Adipose tissue (tissue), 3 donors: ENCODE results near the gene UTS2. TPM values are rescaled to one million over a fixed set of nuclear protein-coding genes. Genes with fewer than 3 reads are reported as not detected.

Source experiments
- H3K27ac ChIP-seq: one replicate; pipeline ENCODE4 v1.5.1; 2013; ENCODE audit warnings: low read depth, low read length
- WGBS, 3 donors: extraction: QIAGEN DNeasy Blood & Tissue Kit; methylation state at CpG; one replicate each; pipeline ENCODE4 v1.1.7; 2013; 5-methylcytosine and 5-hydroxymethylcytosine counted together
- polyA plus RNA-seq, 3 donors: library from polyadenylated mRNA; stranded (reverse); fragments of 200-250 nt; gene quantifications; one replicate each; pipeline ENCODE4 v1.2.3, GENCODE V29; 2013
- donor health status: healthy with polysubstance abuse.
- donor health status: Bipolar disorder and iron deficiency.
- donor health status: healthy.

The UTS2 gene
- polyA plus RNA-seq, 3 donors, result 0.08 to 0.54 (median 0.22) TPM

DNA sequence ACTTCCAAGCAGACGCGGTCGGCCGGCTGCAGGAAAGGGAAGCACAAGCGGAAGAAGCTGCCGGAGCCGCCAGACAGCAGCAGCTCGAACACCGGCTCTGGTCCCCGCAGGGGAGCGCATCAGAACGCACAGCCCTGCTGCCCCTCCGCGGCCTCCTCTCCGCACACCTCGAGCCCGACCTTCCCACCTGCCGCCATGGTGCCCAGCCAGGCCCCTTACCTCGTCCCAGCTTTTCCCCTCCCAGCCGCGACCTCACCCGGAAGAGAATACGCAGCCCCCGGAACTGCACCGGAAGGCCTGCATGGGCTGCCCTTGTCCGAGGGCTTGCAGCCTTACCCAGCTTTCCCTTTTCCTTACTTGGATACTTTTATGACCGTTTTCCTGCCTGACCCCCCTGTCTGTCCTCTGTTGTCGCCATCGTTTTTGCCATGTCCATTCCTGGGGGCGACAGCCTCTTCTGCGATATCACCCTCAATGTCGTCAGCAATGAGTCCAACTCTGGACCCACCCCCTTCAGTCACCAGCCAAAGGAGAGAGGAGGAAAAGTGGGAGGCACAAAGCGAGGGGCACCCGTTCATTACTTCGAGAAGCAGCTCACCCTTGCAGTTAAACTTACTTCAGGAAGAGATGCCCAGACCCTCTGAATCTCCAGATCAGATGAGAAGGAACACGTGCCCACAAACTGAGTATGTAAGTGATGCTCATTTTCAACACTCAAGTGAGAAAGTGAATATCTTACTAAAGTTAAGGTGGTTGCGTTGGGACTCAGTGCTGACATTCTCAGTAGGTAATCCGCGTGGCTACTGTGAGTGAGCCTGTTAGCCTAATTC, 25.5 kb downstream of the UTS2 start:
- H3K27ac ChIP-seq, result no peak overlapping the region
- 81 to 86% (median 82%) methylated on average over 38 to 39 of the region's 39 CpGs for WGBS, 3 donors

GRCh38 chr1:7826363-7826762, 26.5 kb downstream of the UTS2 start:
- H3K27ac ChIP-seq, result no peak overlapping the region
- 80 to 90% (median 87%) methylated on average over 7 of the region's 7 CpGs for WGBS, 3 donors

DNA sequence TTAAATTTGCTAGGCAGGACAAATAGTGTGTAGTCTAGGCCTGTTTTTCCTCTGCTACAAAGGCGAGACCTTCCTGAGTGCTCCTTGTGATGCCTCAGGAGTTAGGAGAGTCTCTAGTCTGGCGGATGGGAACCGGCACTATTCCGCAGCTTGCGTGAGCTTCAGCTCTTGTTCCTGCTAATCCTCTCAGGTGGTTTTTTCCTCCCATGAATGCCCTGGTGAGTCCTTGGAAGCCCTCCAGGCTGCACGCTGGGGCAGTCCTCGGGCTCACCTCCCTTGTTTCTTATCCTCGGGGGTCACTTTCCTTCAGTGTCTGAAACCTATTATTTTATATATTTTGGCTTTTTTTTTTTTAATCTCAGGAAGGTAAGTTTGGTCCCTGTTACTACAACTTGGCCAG, 28.2 kb downstream of the UTS2 start:
- WGBS, 3 donors, result 94 to 98% (median 96%) methylated on average over 8 of the region's 8 CpGs
- H3K27ac ChIP-seq, result no peak overlapping the region

DNA sequence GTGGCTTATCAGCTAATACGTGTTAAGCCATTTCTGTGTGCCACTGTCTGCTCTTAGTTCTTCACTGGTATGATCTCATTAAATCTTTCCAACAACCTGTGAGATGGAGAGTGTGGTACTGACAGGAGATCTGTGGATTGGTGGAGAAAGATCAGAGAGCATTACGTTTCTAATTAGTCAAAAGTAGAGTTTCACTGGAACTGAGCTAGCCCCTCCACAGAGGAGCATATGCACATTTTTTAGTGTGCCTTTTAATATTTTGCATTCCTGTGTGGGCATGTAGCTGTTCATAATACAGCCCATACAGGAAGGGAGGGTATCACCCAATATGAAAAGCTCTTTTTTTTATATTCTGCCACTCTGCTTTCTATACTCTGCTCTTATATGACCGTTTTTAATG, 31.6 kb downstream of the UTS2 start:
- no peak overlapping the region for H3K27ac ChIP-seq
- WGBS, 3 donors, result 75 to 92% (median 90%) methylated on average over 3 of the region's 3 CpGs

- WGBS, 3 donors, result 91 to 98% (median 97%) methylated on average over 3 of the region's 3 CpGs
- H3K27ac ChIP-seq, result no peak overlapping the region
Observed at GRCh38 chr1:7813677-7814373, 39.0 kb downstream of the UTS2 start.

GRCh38 chr1:7811476-7811875, 41.4 kb downstream of the UTS2 start:
- WGBS, 3 donors, result 85 to 94% (median 88%) methylated on average over 6 of the region's 6 CpGs
- no peak overlapping the region for H3K27ac ChIP-seq

DNA sequence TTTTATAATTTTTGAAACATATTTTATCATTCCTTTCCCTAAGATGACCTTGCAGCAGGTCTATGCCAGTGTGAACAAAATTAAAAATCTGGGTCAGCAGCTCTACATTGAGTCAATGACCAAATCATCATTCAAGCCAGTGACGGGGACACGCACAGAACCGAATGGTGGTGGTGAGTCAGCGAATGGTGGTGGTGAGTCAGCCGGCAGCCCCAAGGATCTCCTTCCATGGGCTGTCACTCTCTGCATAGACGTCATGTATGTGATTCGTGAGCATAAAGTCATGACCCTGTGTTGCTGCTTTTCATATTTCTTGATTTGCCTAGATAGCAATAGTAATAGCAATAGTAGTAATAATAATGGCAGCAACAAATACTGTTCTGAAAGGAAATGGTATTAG, 42.5 kb downstream of the UTS2 start:
- H3K27ac ChIP-seq, result no peak overlapping the region
- 82 to 88% (median 84%) methylated on average over 7 of the region's 7 CpGs for WGBS, 3 donors

- H3K27ac ChIP-seq, result no peak overlapping the region
- WGBS, 3 donors, result 95 to 96% (median 95%) methylated on average over 13 of the region's 13 CpGs
Observed at GRCh38 chr1:7809742-7810141, 43.1 kb downstream of the UTS2 start.

DNA sequence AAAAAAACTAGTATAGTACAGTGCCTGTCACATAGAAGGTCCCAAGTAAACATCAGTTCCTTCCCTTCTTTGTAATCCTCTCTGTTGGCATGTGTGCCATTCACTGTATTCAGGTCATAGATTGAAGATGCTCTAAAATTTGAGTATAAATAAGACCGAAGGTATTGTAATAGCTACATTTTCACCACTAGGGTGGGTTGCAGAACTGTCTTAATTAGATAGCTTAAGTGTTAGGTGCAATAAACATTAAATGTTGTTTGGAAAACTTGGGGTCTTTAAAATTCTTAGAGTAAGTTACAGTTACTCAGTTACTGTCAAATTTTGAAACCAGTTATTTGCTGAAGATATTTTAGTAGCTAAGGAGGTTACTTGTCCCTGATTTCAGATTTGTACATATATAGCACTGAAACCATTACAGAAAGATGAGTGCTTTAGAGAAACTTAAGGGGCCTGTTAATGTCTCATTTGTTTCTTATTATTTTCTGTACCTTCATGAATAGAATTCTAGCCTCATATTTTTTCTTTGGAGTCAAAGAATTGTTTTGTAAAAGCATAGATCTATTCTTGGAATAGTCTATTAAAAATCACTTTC, 44.5 kb downstream of the UTS2 start:
- 24 to 36% (median 27%) methylated on average over 1 of the region's 1 CpG for WGBS, 3 donors

DNA sequence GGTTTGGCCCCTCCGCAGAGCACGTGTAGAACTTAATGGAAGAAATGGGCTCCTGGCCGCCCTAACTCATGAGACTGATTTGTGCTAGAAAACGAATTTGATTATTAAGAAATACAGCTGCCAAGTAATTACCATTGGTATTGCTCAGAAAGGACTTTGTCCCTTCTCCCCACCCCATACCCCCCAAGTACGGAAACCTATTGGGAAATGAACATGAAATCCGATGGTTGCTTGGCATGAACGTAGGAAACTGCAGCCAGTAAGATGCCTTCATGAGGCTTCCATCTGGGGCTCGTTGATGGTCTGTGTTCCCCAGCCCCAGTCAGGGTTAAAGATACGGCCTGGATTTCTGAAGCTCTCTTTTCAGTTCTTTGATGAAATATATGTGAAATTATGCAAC, 47.4 kb downstream of the UTS2 start:
- 86 to 91% (median 90%) methylated on average over 9 of the region's 9 CpGs for WGBS, 3 donors
- no peak overlapping the region for H3K27ac ChIP-seq

More for the DNA sequence above, 44.5 kb downstream of the UTS2 start:
- H3K27ac ChIP-seq, result no peak overlapping the region

Other genes starting within 250 kb of the UTS2 start
- 100 to 1,000 TPM in 1 of 3 donors, 10 to 100 TPM in 2; 24.6 to 122 (median 89.6) TPM for gene VAMP3, start 81.8 kb downstream of the UTS2 start, polyA plus RNA-seq
- gene PER3, start 68.8 kb downstream of the UTS2 start, polyA plus RNA-seq, result 1 to 10 TPM; 3.3 to 6.6 (median 4.1) TPM
- under 1 TPM in 2 of 3 donors, not detected in 1; 0.21 to 0.22 TPM for gene TNFRSF9, start 87.8 kb upstream of the UTS2 start, polyA plus RNA-seq
- 100 to 1,000 TPM; 173 to 397 (median 342) TPM for gene PARK7, start 108.6 kb upstream of the UTS2 start, polyA plus RNA-seq
- gene ERRFI1, start 173.2 kb upstream of the UTS2 start, polyA plus RNA-seq, result 100 to 1,000 TPM in 2 of 3 donors, 10 to 100 TPM in 1; 93.0 to 211 (median 135) TPM